Endothelial cell (in vitro differentiated cells): ENCODE measurements around the gene PRICKLE1. TPM values are rescaled to one million over a fixed set of nuclear protein-coding genes. Genes with fewer than 3 reads are reported as not detected.
A peak's percentile ranks its signal among the peaks of the same experiment; 100 is the strongest.

ENCODE experiments used
- DNase-seq: peaks from one replicate; pipeline ENCODE4 v3.0.0; 2021; ENCODE audit warnings: low spot score
- H3K27ac Mint-ChIP-seq: one replicate; pipeline ENCODE4 v1.8.0; 2021; ENCODE audit warnings: mixed read lengths, inconsistent platforms; ENCODE audit not compliant: unreplicated experiment
- H3K27me3 Mint-ChIP-seq: one replicate; pipeline ENCODE4 v1.8.0; 2021; ENCODE audit warnings: mild to moderate bottlenecking, moderate library complexity, mixed read lengths, inconsistent platforms; ENCODE audit not compliant: unreplicated experiment
- H3K36me3 Mint-ChIP-seq: one replicate; pipeline ENCODE4 v1.8.0; 2021; ENCODE audit warnings: mild to moderate bottlenecking, low read depth, mixed read lengths, inconsistent platforms; ENCODE audit not compliant: unreplicated experiment
- H3K4me1 Mint-ChIP-seq: one replicate; pipeline ENCODE4 v1.8.0; 2021; ENCODE audit warnings: mild to moderate bottlenecking, mixed read lengths, inconsistent platforms; ENCODE audit not compliant: unreplicated experiment
- H3K4me3 Mint-ChIP-seq: one replicate; pipeline ENCODE4 v1.8.0; 2021; ENCODE audit warnings: mild to moderate bottlenecking, mixed read lengths, inconsistent platforms; ENCODE audit not compliant: unreplicated experiment
- H3K9me3 Mint-ChIP-seq: one replicate; pipeline ENCODE4 v1.8.0; 2021; ENCODE audit warnings: mixed read lengths, inconsistent platforms; ENCODE audit not compliant: unreplicated experiment
- CTCF ChIP-seq: fragments of 200-600 bp; sonication (generic); IDR thresholded peaks from one replicate; pipeline ENCODE4 v1.5.0; 2021; ENCODE audit warnings: antibody characterized with exemption; ENCODE audit not compliant: unreplicated experiment
- total RNA-seq: library from RNA; stranded (reverse); fragmentation: NEBNext Ultra II Directional; extraction: Animal tissue kit (Norgen Biotek cat#: 25700); gene quantifications from one replicate; pipeline ENCODE4 v1.2.1, GENCODE V29; 2021; ENCODE audit not compliant: unreplicated experiment

Gene PRICKLE1
- total RNA-seq, 1 donor from 2014 or later = 15.6 TPM

GRCh38 chr12:42421844-42422779 lies 167.4 kb downstream of the PRICKLE1 start:
- Mint-ChIP-seq H3K27me3 (peaks cover 2% of the 10 kb centered on the region), H3K9me3 (no peaks in the 10 kb centered on the region), H3K4me3 (no peak overlapping the region), H3K36me3 (peaks cover under 1% of the 10 kb centered on the region), H3K27ac (no peak overlapping the region), H3K4me1 (peaks cover 30% of the 10 kb centered on the region)
- DNase-seq = no peak
- TF ChIP-seq CTCF = no peak

- Mint-ChIP-seq H3K27ac (peak overlapping the region; percentile 48), H3K4me3 (no peak overlapping the region), H3K4me1 (peaks cover 27% of the 10 kb centered on the region), H3K9me3 (no peaks in the 10 kb centered on the region), H3K36me3 (no peaks in the 10 kb centered on the region), H3K27me3 (peaks cover 2% of the 10 kb centered on the region)
- no peak for DNase-seq
- no peak for TF ChIP-seq CTCF
Measured at GRCh38 chr12:42420395-42420794, 169.2 kb downstream of the PRICKLE1 start.

- Mint-ChIP-seq H3K4me1 (peaks cover 26% of the 10 kb centered on the region), H3K4me3 (no peak overlapping the region), H3K36me3 (no peaks in the 10 kb centered on the region), H3K9me3 (no peaks in the 10 kb centered on the region), H3K27ac (no peak overlapping the region), H3K27me3 (peaks cover 1% of the 10 kb centered on the region)
- no peak for DNase-seq
- TF ChIP-seq CTCF = no peak
Measured at GRCh38 chr12:42410340-42410739, 179.2 kb downstream of the PRICKLE1 start.

- peaks cover 1% of the 10 kb centered on the region for H3K27me3 Mint-ChIP-seq
- H3K4me1 Mint-ChIP-seq = peaks cover 26% of the 10 kb centered on the region
- no peak overlapping the region for H3K4me3 Mint-ChIP-seq
- no peak for TF ChIP-seq CTCF
- DNase-seq = no peak
- no peaks in the 10 kb centered on the region for H3K9me3 Mint-ChIP-seq
- H3K27ac Mint-ChIP-seq = peak overlapping the region; percentile 96
- no peaks in the 10 kb centered on the region for H3K36me3 Mint-ChIP-seq
Measured at GRCh38 chr12:42409471-42409870, 180.1 kb downstream of the PRICKLE1 start.

- H3K36me3 Mint-ChIP-seq = no peaks in the 10 kb centered on the region
- no peak overlapping the region for H3K4me3 Mint-ChIP-seq
- peaks cover 21% of the 10 kb centered on the region for H3K4me1 Mint-ChIP-seq
- no peak for DNase-seq
- no peak for TF ChIP-seq CTCF
- H3K9me3 Mint-ChIP-seq = no peaks in the 10 kb centered on the region
- H3K27me3 Mint-ChIP-seq = no peaks in the 10 kb centered on the region
- no peak overlapping the region for H3K27ac Mint-ChIP-seq
Measured at GRCh38 chr12:42407306-42407705, 182.2 kb downstream of the PRICKLE1 start.
